Endothelial cell of umbilical vein (primary cell): ENCODE measurements around the gene FOCAD.

Experiments used
- EZH2 ChIP-seq: IDR thresholded peaks from 2 replicates; pipeline ENCODE4 v1.6.1; 2012; ENCODE audit warnings: borderline replicate concordance, low read depth, mild to moderate bottlenecking, moderate library complexity, low read length, inconsistent platforms; ENCODE audit not compliant: severe bottlenecking
- POLR2A ChIP-seq: IDR thresholded peaks from 2 replicates; pipeline ENCODE4 v1.6.1; 2012; ENCODE audit warnings: low read depth, mild to moderate bottlenecking, control low read depth, low read length
- TF ChIP-seq, protein P1 (sequence below), 2 donors: IDR thresholded peaks; 1 replicate in 1 of 2; 2 replicates in 1 of 2; pipeline ENCODE4 v1.5.1; 2011; ENCODE audit warnings: low read length in 2 of 2, mild to moderate bottlenecking in 2 of 2, moderate library complexity in 2 of 2, control low read depth in 1 of 2, inconsistent platforms in 1 of 2, low read depth in 1 of 2; ENCODE audit not compliant: insufficient read depth in 1 of 2; ENCODE audit errors: extremely low read depth in 1 of 2

GRCh38 chr9:20880675-20881074 lies 196.6 kb downstream of the FOCAD start:
- TF ChIP-seq EZH2 (no peak), POLR2A (no peak)
- TF ChIP-seq, protein P1, sequence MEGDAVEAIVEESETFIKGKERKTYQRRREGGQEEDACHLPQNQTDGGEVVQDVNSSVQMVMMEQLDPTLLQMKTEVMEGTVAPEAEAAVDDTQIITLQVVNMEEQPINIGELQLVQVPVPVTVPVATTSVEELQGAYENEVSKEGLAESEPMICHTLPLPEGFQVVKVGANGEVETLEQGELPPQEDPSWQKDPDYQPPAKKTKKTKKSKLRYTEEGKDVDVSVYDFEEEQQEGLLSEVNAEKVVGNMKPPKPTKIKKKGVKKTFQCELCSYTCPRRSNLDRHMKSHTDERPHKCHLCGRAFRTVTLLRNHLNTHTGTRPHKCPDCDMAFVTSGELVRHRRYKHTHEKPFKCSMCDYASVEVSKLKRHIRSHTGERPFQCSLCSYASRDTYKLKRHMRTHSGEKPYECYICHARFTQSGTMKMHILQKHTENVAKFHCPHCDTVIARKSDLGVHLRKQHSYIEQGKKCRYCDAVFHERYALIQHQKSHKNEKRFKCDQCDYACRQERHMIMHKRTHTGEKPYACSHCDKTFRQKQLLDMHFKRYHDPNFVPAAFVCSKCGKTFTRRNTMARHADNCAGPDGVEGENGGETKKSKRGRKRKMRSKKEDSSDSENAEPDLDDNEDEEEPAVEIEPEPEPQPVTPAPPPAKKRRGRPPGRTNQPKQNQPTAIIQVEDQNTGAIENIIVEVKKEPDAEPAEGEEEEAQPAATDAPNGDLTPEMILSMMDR (IDR thresholded peaks at IDR 0.05; ENCODE audit: extremely low read depth in 1 of 2, insufficient read depth in 1 of 2, low read depth in 1 of 2, low read length in 2 of 2), result no peak
